ENCODE measurements around the gene HES1.

The HES1 gene

GRCh38 chr3:194102436-194102835 is 33.5 kb upstream of the HES1 start:
- H3K4me3 ChIP-seq (ENCODE audit: low read depth, low read length) = no peak overlapping the region
- no peak for DNase-seq (ENCODE audit: low read depth)
- TF ChIP-seq, protein P1, sequence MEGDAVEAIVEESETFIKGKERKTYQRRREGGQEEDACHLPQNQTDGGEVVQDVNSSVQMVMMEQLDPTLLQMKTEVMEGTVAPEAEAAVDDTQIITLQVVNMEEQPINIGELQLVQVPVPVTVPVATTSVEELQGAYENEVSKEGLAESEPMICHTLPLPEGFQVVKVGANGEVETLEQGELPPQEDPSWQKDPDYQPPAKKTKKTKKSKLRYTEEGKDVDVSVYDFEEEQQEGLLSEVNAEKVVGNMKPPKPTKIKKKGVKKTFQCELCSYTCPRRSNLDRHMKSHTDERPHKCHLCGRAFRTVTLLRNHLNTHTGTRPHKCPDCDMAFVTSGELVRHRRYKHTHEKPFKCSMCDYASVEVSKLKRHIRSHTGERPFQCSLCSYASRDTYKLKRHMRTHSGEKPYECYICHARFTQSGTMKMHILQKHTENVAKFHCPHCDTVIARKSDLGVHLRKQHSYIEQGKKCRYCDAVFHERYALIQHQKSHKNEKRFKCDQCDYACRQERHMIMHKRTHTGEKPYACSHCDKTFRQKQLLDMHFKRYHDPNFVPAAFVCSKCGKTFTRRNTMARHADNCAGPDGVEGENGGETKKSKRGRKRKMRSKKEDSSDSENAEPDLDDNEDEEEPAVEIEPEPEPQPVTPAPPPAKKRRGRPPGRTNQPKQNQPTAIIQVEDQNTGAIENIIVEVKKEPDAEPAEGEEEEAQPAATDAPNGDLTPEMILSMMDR (IDR thresholded peaks at IDR 0.05; ENCODE audit: control insufficient read depth, extremely low read depth, insufficient read depth) = no peak

DNA sequence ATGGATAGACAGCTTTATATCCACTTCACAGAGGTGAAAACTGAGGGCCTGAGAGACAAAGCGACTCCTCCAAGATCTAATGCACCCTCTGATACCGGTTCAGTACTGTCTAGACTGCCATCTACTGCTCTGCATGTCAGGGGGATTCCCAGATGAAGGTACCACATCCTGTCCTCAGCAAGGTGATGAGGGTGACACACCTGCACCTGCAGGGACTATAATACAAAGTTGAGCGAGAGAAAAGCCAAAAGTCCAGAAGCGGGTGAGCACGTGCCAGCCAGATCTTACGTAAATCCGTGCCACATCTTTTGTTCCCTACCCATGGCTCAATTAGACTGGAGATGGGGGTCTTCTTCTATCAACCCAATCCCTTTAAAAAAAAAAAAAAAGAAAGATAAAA is 32.4 kb upstream of the HES1 start:
- TF ChIP-seq, protein P1 (IDR thresholded peaks at IDR 0.05; ENCODE audit: control insufficient read depth, extremely low read depth, insufficient read depth) = no peak
- DNase-seq (ENCODE audit: low read depth) = no peak
- H3K4me3 ChIP-seq (ENCODE audit: low read depth, low read length) = no peak overlapping the region

GRCh38 chr3:194103983-194104751 is 31.8 kb upstream of the HES1 start:
- DNase-seq (ENCODE audit: low read depth) = no peak
- H3K4me3 ChIP-seq (ENCODE audit: low read depth, low read length) = no peak overlapping the region
- TF ChIP-seq, protein P1 (IDR thresholded peaks at IDR 0.05; ENCODE audit: control insufficient read depth, extremely low read depth, insufficient read depth) = no peak

DNA sequence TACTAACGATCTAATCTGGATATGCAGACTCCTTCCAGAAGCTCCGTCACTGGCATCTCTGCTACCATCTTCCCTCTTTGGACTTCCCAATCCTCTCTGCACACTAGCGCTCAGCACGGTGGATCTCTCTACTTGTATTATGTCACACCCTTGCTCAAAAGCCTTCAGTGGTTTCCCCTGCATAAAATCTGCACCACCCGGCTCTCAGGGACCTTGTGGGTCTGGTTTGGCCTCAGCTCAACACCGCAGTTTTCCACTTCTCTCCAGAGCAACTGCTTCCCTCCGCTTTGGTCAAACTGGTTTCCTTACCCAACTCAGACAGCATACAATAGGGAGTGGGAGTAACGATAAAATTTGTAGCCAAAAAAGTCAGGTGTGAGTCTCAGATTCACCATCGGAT is 30.7 kb upstream of the HES1 start:
- TF ChIP-seq, protein P1 (IDR thresholded peaks at IDR 0.05; ENCODE audit: control insufficient read depth, extremely low read depth, insufficient read depth) = no peak
- no peak for DNase-seq (ENCODE audit: low read depth)
- H3K4me3 ChIP-seq (ENCODE audit: low read depth, low read length) = no peak overlapping the region

DNA sequence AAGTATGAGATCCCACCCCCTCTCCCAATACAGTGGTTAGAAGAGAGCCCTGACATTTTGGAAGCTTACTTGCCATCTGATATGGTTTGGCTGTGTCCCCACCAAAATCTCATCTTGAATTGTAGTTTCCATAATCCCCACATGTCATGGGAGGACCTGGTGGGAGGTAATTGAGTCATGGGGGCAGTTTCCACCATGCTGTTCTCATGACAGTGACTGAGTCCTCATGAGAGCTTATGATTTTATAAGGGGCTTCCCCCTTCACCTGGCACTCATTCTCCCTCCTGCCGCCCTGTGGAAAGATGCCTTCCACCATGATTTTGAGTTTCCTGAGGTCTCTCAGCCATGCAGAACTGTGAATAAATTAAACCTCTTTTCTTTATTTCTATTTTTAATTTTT is 28.8 kb upstream of the HES1 start:
- no peak for DNase-seq (ENCODE audit: low read depth)
- no peak overlapping the region for H3K4me3 ChIP-seq (ENCODE audit: low read depth, low read length)
- TF ChIP-seq, protein P1 (IDR thresholded peaks at IDR 0.05; ENCODE audit: control insufficient read depth, extremely low read depth, insufficient read depth) = no peak

- no peak overlapping the region for H3K4me3 ChIP-seq (ENCODE audit: low read depth, low read length)
- TF ChIP-seq, protein P1 (IDR thresholded peaks at IDR 0.05; ENCODE audit: control insufficient read depth, extremely low read depth, insufficient read depth) = no peak
- DNase-seq (ENCODE audit: low read depth) = no peak
These were observed 26.6 kb upstream of the HES1 start for GRCh38 chr3:194109192-194109863.
